Activated T-cell treated with anti-CD3 and anti-CD28 coated beads for 24 hours (primary cell): ENCODE data around the gene ADAM12.

ENCODE experiments used
- DNase-seq: peaks from one replicate; pipeline ENCODE4 v3.0.0-alpha.2; 2020; ENCODE audit warnings: low read depth

Gene ADAM12

DNA sequence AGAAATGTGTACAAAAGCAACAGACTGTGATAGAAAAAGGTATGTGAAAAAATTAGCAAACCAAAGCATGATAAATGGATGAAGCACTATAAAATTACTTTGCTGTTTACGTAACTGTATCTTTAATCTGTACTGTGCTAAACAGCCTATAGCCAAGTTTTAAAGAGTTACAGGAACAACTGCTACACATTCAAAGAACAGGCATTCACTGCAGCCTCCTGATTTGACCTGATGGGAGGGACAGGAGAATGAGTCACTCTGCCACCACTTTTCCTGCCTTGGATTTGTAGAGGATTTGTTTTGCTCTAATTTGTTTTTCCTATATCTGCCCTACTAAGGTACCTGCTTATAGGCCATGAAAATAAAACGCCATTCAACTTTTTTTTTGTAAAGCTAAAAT is 375.8 kb downstream of the ADAM12 start:
- DNase-seq, result no peak

DNA sequence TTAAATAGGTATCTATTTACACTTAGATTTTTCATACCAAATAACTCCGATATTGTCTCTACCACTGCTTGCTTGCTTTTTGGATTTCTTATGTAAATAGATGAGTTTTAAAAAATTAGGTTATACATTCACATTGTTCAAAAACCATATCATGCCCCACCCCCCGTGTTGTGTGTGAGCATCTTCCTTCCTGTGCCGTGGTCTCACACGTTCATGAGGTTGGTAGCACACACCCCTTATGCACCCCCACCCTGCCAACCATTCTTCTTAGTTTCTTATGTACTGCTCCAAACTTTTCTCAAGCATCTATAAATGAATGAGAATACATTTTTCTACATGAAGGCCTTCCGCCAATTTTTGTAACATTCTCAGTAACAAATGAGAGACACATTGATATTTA is 376.3 kb downstream of the ADAM12 start:
- DNase-seq, result no peak

DNA sequence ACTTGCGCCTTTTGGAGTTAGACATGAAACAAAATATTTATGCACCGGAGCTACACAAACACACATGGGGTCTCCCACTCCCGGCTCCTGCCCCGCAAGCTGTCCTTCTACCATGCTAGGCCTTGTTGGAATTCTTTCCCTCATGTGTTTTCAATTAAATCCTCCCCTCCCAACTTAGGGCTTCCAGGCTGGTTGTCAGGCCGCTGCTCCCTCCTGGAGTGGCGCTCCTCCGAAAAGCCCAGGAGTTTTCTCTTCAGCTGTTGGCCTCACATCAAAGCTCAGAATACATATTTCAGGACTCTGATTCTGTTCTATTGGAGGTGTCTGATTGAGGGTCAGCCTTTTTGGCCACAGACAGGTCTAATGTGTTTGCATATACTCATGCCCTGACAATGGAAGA is 378.6 kb downstream of the ADAM12 start:
- no peak for DNase-seq

DNA sequence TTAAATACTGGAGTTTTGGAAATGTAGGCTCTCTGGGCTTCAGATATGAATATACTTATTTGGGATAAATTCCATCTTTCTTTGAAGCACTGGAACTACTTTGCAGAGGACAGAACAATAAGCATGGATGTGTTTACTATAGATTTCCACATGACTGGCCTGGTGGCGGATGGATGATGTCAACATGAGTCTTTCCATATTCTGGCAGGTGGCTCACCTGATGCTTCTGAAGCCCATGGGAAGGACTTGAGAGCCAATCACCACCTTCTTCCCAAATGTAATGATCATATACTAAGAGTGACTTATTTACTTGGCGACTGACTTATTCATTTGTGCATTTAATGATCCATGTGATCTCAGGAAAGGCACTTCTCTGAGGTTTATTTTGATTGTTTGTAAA is 381.4 kb downstream of the ADAM12 start:
- DNase-seq, result no peak

DNA sequence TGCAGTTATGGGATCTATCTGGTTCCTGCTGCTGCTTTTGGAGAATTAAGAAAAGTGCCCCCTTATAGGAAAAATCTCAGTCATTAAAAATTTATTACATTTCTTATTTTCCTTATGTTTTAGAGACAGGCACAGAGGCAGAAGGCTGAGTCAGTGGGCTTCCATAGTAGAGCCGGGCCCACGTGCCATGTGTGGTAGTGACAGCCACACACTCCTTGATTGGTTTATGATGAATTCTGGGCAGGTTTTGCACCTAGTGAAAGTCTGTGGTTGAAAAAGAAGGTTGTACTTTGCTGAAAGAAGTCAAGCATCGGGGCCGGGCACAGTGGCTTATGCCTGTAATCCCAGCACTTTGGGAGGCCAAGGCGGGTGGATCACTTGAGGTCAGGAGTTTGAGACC is 382.0 kb downstream of the ADAM12 start:
- DNase-seq, result no peak

DNA sequence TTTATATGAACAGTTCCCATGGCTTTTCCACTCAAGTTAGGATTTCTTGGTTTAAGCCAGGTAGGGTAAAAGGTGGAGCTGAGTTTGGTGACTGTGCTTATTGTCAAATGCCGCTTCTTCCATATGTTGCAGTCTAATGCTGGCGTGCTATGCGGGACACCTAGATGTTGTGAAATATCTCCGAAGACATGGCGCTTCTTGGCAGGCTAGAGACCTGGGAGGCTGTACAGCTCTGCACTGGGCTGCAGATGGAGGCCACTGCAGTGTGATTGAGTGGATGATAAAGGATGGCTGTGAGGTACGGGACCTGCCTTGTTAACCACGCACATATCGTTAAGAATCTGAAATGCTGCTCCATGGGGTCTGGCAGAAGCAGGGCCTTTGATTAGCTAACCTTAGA is 383.5 kb downstream of the ADAM12 start:
- DNase-seq, result no peak

DNA sequence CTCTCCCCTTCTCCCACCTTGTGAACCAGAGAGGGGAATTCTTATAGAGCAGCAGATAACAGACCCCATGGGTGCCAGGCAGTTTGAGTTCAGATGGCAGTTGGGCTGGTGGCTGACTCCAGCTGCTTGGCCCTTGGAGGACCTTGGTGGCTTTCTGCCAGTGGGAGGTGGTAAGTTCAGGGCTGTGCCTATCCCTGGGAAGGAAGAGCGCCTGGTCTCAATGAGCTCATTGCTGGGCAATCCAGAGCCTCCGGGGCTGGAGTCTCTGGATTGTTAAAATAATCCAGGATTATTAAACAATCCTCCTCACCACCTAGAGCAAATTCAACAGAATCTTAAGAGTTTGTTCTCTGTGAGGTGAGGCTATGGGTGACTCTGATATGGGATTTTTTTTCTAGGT is 386.7 kb downstream of the ADAM12 start:
- no peak for DNase-seq

DNA sequence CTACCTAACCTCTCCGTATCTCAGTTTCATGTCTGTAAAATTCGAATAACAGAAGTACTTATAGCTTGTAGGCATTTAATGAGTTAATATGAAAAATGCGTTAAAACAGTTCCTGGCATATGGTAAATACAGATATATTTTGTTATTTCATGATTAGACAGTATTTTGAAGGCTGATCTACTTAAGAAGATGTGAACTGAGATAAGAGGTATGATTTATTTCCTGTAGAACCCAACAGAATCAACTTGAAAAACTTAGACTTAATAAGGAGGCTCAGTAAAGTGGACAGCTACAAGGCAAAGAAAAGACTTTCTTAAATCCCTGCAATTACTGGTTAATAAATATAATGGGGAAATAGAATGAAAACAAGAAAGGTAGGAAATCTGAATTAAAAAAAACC is 388.6 kb downstream of the ADAM12 start:
- DNase-seq, result no peak

DNA sequence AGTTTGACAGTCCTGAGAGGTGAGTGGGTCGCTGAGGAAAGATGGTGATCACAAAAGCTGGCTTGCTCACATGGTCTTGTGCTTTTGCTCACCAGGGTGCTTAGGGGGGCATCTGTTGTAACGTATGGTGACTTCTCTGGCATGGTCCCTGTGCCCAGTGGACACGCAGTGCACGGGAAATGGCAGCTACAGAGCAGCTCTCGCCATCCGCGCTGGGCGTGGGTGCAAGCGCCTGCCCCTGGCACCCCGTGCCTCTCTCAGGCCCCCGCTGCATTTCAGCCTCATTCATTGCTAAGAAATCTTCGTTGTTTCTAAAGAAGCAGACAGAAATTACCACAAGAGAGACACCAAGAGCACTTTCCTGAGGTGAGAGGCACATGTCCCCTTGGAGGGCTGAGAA is 390.7 kb downstream of the ADAM12 start:
- no peak for DNase-seq

DNA sequence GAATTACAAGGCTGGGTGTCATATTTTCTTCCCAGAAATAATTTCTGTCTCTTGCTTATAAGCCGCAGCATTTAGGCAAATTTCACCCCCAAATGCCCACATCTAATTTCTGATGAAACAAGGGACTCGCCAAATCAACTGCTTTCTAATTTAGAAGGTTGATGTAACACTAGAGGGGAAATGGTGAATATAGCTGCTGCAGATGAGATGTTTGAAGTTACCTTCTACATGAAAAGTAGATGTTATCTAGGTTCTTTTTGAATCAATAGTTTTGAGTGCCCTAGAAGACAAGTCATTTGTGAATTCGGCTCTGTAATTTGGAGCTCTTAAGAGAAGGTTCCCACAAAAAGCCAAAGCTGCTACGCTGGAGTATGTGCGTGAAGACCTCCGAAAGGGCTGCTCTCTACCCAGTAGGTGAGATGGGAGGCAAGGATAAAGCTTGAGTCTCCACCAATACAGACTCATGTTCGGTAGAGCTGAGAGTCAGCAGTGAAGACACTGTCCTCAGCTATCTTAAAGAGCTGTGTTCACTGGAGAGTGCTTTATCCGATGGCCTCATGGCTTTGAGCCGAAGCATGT is 392.5 kb downstream of the ADAM12 start:
- no peak for DNase-seq

DNA sequence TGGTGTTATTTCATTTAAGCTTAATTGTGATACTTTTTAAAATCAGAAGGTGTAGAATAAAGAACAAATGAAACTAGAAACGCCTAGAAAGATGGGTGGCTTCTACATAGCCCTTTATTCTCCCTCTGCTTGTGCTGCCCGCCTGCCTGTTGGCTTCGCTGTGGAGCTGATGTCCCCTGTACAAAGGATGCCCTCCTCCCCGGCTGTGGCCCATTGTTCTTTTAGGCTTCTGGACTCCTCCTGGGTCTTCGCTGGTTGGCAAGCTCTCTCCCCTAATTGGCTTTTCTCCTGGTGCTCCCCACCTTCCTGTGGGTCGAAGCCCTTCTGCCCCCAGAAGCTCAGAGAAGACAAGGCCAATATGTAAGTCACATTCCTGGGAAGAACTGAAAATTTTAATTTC is 393.7 kb downstream of the ADAM12 start:
- DNase-seq, result no peak

DNA sequence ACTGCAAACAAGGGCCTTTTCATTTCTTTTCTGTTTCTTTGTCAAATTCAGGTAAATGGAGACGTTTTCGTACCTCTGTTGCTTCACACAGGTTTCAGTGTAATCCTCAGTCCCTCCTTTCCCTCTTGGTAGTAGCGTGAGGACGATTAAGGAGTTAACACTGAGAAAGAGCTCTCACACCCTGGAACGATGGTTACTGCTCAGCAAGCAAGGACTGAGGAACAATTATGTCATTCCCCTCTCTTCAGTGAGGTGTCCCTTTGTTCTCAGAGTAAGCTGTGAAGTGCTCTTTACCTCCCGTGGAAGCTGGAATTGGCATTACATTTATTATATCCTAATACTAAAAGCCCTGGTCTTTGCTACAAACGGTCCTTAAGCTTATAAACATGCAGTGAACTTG is 396.0 kb downstream of the ADAM12 start:
- DNase-seq, result no peak

DNA sequence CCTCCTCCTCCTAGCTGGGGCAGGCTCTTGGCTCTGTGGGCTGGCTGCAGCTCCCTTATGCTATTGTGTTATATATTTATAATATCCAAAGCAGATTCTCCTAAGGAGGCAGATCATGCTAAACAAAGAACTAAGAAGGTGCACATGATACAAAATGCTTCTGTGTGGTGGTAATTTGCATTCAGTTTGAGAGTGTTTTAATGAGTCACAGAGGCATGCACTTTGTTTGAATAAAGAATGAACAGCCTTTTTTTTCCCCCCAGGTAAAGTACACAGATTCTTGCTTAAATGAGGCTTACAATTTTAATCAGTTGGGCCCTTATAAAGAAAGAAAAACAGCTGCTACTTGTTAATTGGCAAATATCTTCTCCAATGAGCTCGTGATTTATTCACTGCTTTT is 396.9 kb downstream of the ADAM12 start:
- no peak for DNase-seq

DNA sequence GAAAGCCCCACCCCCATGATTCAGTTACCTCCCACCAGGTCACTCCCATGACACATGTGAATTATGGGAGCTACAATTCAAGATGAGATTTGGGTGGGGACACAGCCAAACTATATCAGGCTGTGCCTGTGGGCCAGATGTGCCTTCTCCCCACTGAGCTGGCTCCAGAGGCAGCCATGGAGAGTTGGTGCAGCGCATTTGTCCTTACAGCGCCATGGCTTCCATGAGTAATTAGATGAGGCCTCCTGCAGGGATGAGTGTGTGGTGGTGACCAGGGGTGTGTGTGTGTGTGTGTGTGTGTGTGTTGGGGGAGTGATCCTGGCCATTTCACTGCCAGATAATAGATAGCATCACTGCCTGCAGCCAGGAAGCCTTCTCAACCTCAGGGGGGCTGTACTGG is 397.3 kb downstream of the ADAM12 start:
- no peak for DNase-seq

DNA sequence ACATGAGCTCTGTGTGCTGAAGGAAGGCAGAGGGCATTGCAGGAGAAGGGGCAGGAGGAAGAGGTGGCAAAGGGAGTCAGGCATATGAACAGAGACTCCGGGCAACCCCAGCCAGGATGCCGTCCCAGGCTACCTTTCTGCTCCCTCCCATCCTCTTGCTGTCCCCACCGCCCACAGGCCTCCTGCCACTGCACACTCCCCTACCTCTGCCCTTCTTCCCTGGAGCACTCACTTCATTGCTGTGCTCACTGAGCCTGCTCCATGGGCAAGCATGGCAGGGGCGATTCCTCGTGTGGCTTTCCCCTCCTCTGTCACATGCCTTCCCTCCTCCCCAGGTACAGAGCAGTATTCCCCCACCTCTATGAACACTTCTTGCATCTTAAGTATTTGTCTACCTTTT is 398.5 kb downstream of the ADAM12 start:
- no peak for DNase-seq

DNA sequence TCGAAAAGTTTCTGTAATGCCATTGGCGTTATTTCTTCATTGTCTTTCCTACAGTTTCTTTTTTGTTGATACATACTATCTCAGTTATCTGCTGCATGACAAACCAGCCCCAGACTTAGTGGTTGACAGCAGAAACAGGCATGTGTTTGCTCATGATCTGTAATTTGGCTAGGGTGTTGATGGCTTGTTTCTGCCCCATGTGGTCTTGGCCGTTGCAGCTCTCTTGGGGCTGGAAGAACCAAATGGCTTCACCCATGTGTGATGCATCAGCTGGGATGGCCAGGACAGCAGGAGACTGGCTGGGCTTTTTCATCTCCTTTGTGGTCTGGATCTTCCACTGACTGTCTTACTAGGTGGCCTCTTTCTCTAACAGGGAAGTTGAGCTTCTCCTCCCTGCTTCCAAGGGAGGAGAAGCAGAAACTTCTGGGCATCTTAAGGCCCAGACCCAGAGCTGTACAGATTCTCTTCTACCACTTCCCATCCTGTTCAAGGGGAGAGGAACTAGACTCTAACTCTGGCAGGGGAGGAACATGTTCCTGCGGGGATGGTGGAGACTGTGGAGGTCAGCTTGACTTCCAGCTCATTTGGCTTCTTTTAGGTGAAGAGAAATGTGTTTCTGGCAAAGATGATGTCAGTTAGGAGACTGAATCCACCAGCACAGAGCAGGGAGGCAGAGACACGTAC is 402.6 kb downstream of the ADAM12 start:
- no peak for DNase-seq

DNA sequence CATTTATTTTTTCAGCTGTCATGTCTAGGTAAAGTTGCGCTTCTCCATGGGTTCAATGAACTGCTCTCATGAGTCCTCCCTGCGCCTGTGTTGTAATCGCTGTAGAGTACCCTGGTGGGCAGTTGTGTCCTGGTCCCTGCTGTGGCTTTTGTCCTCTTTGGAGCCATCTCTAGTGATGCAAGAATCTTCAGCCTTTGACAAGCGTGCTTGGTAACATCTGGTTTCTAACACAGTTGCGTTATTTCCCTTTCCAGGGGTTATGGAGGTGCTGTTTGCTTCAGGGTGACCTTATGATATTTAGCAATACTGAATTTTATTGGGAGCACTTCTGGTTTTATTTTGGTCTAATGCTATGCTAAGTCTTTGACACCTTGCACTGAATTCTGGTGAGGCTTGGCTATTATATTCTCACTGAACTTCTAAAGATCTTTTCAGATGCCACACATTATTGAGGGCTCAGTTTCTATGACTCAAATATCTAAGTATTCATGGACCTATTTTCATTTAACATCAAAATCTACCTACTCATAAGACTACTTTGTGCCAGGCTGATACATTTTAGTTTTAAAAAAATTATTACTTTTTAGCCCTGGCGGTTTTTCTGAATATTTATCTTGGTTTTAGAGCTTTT is 403.3 kb downstream of the ADAM12 start:
- no peak for DNase-seq

DNA sequence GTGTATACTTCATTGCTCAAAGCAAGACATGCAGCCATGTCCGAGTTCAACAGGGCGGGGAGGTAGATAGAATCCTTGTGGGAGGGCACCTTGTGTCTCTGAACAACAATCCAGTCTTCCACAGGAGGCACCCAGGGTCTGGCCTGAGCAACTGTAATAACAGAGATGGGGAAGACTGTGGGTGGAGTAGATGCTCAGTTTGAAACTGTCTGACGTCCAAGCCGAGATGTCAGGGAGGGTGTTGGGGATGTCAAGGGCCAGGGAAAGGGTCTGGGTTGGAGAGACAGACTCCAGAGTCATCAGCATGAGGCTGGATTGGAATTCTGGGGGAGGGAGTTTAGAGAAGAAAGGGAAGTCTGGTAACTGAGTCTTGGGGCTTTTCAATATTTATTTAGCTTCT is 403.9 kb downstream of the ADAM12 start:
- no peak for DNase-seq

DNA sequence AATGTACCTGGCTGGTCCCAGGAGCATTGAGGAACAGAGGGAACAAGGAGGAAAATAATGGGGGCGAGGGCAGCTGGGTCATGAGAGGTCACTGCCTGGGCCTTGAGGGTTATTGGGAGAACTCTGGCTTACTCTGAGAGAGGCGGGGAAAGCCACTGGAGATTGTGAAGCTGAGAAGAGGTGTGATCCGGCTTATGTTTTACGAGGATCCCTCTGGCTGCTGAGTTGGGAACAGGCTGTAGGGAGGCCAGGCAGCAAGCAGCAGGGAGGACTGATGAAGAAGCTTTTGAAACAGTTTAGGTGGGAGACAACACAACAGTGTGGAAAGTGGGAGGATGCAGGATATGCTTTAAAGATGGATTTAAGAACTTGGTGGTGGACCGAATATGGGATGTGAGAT is 404.6 kb downstream of the ADAM12 start:
- DNase-seq, result no peak

DNA sequence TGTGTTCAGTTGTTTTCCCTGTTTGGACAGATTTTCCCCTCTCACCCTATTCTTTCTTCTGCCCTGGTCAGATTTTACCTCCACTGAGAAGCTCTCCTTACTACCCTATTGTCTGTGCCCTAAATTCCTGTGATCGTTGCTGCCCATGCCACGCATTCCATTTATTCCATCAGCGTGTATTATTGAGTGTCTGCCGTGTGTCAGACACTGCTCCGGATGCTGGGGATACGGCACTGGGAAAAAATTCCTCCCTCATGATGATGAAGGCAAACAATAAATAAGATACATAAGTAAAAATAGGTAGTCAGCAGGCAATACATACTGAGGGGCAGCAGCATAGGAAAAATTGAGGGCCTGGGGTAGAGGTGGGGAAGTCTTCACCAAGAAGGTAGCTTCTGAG is 405.1 kb downstream of the ADAM12 start:
- no peak for DNase-seq

DNA sequence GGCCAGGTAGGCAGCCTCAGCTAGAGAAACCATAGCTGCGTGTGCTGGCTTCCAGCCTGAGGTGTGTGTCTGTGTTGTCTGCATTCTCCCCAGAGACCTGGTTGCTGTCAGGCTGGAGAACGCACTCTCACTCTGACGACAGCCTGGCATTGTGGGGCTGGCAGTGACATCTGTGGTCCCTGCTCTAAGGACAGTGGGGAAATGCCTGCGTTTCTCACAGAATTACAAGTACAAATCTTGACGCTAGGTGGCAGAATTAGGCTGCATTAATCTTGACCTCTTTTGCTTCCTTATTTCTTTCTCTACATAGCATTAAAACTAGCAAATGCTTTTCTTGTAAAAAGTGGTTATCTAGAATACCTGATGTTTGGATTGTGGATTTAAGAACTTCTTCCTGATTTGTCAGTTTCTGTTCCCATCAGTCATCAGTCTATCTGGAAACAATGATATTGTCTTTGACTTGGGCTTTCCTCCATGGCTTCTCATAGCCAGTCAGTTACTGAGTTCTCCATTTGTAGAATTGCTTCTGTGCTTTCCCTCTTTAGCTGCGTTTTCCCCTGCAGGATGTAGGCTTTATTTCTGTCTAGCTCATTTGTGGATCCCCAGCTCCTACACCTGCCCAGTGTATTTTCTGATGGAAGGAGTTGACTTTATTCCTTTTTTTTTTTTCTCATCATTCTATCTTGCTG is 405.9 kb downstream of the ADAM12 start:
- peak; percentile 23 for DNase-seq

DNA sequence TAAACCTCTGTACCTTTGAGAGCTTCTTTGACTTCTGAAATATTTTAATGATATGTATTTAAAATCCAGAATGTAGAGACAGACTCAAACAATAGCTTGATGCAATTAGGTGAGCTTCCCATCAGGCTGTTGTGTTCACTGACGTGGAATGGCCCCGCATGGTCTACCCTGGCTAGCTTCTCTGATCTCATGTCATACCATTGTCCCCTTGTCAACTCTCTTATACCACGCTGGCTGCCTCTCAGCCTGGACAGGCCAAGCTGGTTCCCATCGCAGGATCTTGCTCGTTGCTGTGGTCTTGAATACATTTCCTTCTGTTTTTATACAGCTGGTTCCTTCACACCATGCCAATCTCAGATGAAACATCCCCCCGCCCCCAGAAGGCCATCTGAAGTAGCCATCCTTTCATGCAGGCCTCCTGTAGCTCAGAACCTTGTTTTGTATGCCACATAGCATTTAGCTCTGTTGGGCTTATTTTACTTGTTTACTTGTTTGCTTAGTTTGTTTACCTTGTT is 407.7 kb downstream of the ADAM12 start:
- DNase-seq, result no peak

DNA sequence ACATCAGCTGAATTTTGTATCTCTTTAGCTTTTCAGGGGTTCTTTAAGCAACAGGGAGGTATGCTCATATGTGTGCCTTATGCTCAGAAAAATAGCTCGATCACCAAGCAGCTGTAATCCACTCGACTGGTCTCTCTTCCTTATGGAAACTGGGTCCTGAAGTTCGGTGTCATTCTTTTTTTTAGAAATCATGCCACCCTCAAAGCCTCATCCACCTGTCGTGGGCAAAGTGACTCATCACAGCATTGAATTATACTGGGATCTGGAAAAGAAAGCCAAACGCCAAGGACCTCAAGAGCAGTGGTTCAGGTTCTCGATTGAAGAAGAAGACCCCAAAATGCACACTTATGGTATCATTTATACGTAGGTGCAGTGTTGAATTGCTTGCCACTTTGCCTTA is 408.3 kb downstream of the ADAM12 start:
- no peak for DNase-seq
